Spinal cord (tissue), 10 donors: ENCODE measurements around the gene SPTB. TPM values are rescaled to one million over a fixed set of nuclear protein-coding genes. Genes with fewer than 3 reads are reported as not detected.

Experiments used
- DNase-seq, 6 donors: peaks; one replicate each; pipeline versions ENCODE4 v3.0.0 to v3.0.0-alpha.2; 2013 to 2015; ENCODE audit warnings: low spot score in 6 of 6, low read depth in 4 of 6
- H3K27ac ChIP-seq: one replicate; pipeline ENCODE4 v1.5.1; 2013; ENCODE audit warnings: low read depth, low read length, control low read depth
- H3K27me3 ChIP-seq: one replicate; pipeline ENCODE4 v1.6.1; 2013; ENCODE audit warnings: low read length; ENCODE audit not compliant: control insufficient read depth, insufficient read depth
- H3K36me3 ChIP-seq: one replicate; pipeline ENCODE4 v1.6.1; 2013; ENCODE audit warnings: low read length; ENCODE audit not compliant: control insufficient read depth, insufficient read depth
- H3K4me1 ChIP-seq: one replicate; pipeline ENCODE4 v1.6.1; 2013; ENCODE audit warnings: low read length; ENCODE audit not compliant: control insufficient read depth, insufficient read depth
- H3K4me3 ChIP-seq: one replicate; pipeline ENCODE4 v1.5.1; 2013; ENCODE audit warnings: low read depth, low read length, control low read depth
- H3K9me3 ChIP-seq: one replicate; pipeline ENCODE4 v1.6.1; 2013; ENCODE audit warnings: low read length; ENCODE audit not compliant: control insufficient read depth, insufficient read depth
- WGBS: methylation state at CpG from one replicate; pipeline ENCODE4 v1.1.5; 2013; ENCODE audit warnings: missing lambda C conversion rate; ENCODE audit not compliant: insufficient coverage; 5-methylcytosine and 5-hydroxymethylcytosine counted together
- polyA plus RNA-seq, 2 donors: library from polyadenylated mRNA; unstranded; fragments of 120-200 nt; gene quantifications; one replicate each; pipeline ENCODE4 v1.2.1, GENCODE V29; 2013; ENCODE audit not compliant: insufficient read length in 2 of 2
- total RNA-seq, 2 donors: library from RNA; depleted of rRNA in 1 of 2; stranded (reverse); fragments of 120-200 nt in 1 of 2; fragments of >200 nt in 1 of 2; gene quantifications; one replicate each; pipeline versions ENCODE4 v1.2.3 to v1.2.4, GENCODE V29; 2013 to 2014
- donor health status: healthy.

The SPTB gene
- total and polyA plus RNA-seq, 4 donors = 19.0 to 42.3 (median 35.2) TPM

DNA sequence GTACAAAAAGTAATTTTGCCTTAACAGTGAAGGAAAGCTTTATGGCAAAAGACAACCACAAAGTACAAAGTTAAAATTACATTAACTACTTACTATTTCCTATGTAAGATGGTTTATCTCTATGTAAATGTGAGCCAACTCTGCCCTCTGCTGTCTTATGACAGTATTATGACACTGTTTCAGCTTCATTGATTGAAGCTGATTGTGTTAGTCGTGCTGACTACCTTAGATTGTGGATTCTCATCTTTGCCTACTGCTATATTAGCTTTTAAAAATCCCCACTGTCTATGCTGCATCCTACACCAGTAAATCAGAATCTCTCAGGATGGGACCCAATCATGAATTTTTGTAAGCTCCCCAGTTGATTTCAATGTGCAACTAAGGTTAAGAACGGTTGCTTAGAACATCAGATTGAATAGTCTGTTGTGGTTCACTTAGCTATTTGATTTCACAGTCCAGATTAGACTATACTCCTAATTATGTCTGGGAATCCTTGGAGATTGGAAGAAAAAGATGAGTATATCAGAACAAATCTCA, 12.2 kb upstream of the SPTB start:
- no CpG with 5 or more reads among the region's 2 CpGs for WGBS

DNA sequence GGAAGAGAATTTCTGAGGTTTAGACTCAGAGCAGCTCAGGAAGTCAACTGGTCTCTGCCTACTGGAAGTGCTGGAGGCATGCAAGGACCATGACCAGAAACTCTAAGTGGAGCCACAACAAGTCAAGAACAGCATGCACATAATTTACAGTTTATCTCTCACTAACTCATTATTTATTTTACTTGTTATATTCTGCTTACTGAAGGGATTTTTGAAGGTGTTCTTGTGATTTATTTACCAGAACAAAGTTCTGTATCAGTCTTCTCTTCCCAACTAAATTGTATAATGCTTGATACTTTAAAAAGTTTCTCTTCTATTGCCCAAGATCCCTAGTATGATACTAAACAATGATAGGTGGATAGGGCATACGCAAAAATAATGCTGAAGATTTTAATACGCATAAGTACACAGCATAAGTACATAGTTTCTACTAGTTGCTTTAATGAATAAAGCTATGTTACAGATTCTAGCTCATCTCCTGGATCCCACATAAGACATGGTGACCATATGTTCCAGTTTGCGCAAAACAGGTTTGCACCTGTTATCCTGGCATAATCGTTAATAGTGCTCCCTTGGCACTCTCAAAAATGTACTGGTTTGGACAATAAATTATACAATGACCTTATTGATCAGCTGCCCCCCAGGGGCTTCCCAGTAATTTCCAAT, 11.6 kb upstream of the SPTB start:
- DNase-seq = no peak
- Histone ChIP-seq H3K4me1 (no peaks in the 10 kb centered on the region), H3K27ac (no peak overlapping the region), H3K36me3 (no peaks in the 10 kb centered on the region), H3K4me3 (no peak overlapping the region), H3K9me3 (no peaks in the 10 kb centered on the region), H3K27me3 (no peaks in the 10 kb centered on the region)
- 40% methylated on average over 1 of the region's 4 CpGs for WGBS

More for the DNA sequence above, 12.2 kb upstream of the SPTB start:
- Histone ChIP-seq H3K27ac (no peak overlapping the region), H3K4me1 (no peaks in the 10 kb centered on the region), H3K4me3 (no peak overlapping the region), H3K36me3 (no peaks in the 10 kb centered on the region), H3K9me3 (no peaks in the 10 kb centered on the region), H3K27me3 (no peaks in the 10 kb centered on the region)
- peak in 2 of 6 donors; percentile 83 to 95 for DNase-seq

DNA sequence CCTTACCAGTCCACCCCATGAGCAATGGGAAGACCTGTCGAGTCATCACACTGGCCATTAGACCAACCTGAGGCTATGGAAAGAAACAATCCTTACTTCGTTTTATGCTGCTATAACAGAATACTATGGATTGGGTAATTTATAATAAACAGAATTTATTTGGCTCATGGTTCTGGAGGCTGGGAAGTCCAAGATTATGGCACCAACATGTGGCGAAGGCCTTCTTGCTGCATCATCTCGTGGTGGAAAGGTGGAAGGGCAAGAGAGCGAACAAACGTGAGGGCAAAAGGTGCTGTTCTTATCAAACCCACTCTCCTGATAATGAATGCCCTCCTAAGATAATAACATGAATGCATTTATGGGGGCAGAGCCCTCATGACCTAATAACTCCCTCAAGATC, 9.6 kb upstream of the SPTB start:
- 100% methylated on average over 2 of the region's 6 CpGs for WGBS
- H3K4me1 ChIP-seq = no peaks in the 10 kb centered on the region

DNA sequence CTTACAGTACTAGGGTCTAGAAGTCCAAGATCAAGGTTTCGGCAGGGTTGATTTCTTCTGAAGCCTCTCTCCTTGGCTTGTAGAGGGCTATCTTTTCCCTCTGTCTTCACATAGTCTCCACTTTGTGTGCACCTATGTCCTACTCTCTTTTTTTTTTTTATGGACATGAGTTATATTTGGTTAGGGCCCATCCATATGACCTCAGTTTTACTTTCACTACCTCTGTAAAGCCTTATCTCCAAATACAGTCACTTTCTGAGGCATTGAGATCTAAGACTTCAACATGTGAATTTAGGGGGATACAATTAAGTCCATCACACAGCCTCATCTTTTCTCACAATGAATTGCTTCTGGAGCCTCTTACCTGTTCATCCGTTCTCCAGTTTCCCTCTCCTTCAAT, 5.9 kb upstream of the SPTB start:
- Histone ChIP-seq H3K4me3 (no peak overlapping the region), H3K27ac (no peak overlapping the region), H3K4me1 (peaks cover 2% of the 10 kb centered on the region), H3K27me3 (peaks cover 11% of the 10 kb centered on the region), H3K36me3 (no peaks in the 10 kb centered on the region), H3K9me3 (no peaks in the 10 kb centered on the region)
- WGBS = 83% methylated on average over 2 of the region's 2 CpGs
- no peak for DNase-seq

More for the DNA sequence above, 9.6 kb upstream of the SPTB start:
- DNase-seq = no peak
- no peak overlapping the region for H3K27ac ChIP-seq
- H3K9me3 ChIP-seq = no peaks in the 10 kb centered on the region
- no peak overlapping the region for H3K4me3 ChIP-seq
- H3K27me3 ChIP-seq = no peaks in the 10 kb centered on the region
- H3K36me3 ChIP-seq = no peaks in the 10 kb centered on the region

DNA sequence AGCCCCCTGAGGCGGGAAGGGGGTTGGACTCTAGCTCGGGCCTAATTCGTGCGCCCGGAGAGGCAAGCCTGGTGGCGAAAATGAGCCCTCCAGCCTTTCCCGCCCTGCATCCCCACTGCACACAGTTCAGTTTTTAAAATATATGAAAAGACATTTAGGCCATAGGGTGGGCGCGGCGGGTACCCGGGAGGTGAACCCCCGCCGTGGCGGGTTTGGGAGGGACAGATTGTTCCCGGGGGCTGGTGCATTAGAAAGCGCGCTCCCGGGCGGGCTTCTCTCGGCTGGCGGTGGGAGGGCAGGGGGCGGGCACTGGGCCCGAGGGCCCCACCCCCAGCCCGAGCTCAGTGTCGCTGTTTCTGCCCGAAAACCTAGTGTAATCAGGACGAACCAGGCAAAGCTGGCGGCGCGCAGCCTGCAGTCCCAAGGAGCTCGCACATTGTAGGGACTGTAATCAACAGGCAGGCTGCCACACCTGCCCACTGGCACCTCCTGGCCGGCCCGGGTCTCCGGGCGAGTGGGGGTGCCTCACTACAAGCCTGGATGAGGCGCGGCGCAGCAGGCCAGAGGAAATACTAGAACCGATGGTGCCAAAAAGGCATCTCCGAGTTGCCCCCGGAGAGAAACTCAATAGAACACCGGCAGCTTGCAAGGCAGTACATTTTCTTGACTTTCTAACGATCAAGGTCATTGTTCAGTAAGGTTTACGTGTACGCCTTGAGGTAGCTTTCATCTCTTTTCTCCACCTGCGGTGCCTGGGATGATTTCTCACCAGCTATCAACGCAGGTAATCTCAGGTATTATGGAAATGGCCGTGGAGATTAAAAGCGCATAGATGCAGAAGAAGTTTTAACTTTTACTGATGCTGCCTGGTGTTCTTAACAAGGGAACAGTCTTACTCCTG, 764 bp upstream of the SPTB start:
- Histone ChIP-seq H3K4me1 (peaks cover 18% of the 10 kb centered on the region), H3K9me3 (no peaks in the 10 kb centered on the region), H3K27ac (peak overlapping the region; percentile 2), H3K27me3 (peaks cover 11% of the 10 kb centered on the region), H3K4me3 (peak overlapping the region; percentile 48), H3K36me3 (no peaks in the 10 kb centered on the region)
- WGBS = 0% methylated on average over 36 of the region's 49 CpGs
- peak in 5 of 6 donors; percentile 47 to 92 (median 66) for DNase-seq

DNA sequence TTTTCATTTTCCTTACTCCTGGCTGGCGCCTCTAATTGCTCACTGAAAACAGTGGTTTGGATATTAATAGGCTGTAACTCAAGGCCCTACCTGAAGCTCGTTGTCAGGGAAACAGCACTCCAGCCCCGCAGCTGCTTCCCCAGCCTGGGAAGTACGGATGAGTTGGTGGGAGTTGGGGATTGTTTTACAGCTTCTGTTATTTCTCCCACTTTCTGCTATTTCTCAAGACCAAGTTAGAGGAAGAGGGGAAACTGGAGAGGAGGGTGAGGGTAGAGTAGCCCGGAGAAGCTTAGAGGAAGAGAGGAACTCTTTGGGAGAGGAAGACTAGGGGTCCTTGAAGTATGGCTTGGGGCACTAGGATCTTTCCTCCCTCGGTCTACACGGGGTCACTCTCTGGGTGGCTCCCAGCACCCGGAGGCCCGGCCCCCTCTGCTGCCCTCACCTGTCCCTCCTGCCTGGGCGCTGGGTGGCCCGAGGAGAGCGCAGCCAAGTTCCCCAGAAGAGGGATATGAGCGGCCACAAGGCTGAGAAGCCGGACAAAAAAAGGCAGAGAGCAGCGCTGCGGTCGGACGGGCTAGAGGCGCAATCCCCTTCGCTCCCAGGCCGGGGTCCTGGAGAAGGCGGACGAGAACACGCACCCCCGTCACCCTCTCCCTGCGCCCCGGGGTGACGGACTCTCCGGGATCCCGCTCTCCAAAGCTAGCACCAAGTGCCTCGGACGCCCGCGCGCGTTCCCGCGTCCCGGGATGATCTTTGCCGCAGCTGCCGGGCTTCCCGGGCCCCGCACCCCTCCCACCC, 671 bp downstream of the SPTB start:
- Histone ChIP-seq H3K9me3 (no peaks in the 10 kb centered on the region), H3K4me1 (peaks cover 18% of the 10 kb centered on the region), H3K27ac (no peak overlapping the region), H3K36me3 (no peaks in the 10 kb centered on the region), H3K4me3 (peak overlapping the region; percentile 48), H3K27me3 (peaks cover 11% of the 10 kb centered on the region)
- under 1% methylated on average over 39 of the region's 43 CpGs for WGBS
- DNase-seq = peak in 2 of 6 donors; percentile 53 to 83

DNA sequence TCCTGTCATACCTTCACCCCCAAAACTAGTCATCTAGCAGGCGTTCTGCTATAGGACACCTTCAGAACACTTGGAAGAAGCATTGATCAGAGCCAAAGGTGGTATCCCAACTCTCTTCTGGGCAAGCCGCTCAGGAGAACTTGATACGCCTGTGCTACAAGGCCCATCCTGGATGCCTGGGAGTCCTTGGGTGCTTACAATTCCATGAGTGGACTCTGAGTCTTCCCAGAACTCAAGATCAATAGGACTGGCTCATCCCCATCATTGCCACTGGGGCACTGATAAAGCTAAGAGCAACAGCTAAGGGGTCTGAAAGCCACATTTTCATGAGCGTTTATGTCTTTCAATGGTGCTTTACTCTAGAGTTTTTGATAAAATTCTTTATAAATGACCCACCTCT, 1.9 kb downstream of the SPTB start:
- DNase-seq = no peak
- Histone ChIP-seq H3K36me3 (no peaks in the 10 kb centered on the region), H3K4me3 (no peak overlapping the region), H3K4me1 (peaks cover 18% of the 10 kb centered on the region), H3K9me3 (no peaks in the 10 kb centered on the region), H3K27ac (no peak overlapping the region), H3K27me3 (peaks cover 11% of the 10 kb centered on the region)
- 94% methylated on average over 3 of the region's 4 CpGs for WGBS

DNA sequence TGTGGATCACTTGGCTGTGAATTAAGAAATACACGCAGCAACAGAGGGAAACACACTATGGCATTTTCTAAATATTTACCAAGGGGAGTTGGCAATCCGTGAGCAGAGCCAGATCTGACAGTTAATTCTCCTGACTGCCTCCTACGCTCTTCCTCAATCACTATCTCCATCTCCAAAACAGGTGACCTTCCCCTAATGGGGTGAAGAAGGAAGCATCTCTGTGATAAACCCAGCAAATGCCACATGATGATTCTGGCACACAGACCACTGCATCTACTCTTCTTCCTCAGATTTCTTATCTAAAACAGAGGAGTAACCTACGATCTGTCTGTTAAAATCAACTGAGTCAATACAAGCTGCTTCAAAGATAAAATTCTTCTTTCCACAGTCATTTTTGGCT, 4.4 kb downstream of the SPTB start:
- peaks cover 1% of the 10 kb centered on the region for H3K9me3 ChIP-seq
- H3K27ac ChIP-seq = no peak overlapping the region
- H3K4me3 ChIP-seq = no peak overlapping the region
- H3K27me3 ChIP-seq = no peaks in the 10 kb centered on the region
- H3K36me3 ChIP-seq = no peaks in the 10 kb centered on the region
- DNase-seq = no peak
- peaks cover 14% of the 10 kb centered on the region for H3K4me1 ChIP-seq
- 82% methylated on average over 1 of the region's 4 CpGs for WGBS

DNA sequence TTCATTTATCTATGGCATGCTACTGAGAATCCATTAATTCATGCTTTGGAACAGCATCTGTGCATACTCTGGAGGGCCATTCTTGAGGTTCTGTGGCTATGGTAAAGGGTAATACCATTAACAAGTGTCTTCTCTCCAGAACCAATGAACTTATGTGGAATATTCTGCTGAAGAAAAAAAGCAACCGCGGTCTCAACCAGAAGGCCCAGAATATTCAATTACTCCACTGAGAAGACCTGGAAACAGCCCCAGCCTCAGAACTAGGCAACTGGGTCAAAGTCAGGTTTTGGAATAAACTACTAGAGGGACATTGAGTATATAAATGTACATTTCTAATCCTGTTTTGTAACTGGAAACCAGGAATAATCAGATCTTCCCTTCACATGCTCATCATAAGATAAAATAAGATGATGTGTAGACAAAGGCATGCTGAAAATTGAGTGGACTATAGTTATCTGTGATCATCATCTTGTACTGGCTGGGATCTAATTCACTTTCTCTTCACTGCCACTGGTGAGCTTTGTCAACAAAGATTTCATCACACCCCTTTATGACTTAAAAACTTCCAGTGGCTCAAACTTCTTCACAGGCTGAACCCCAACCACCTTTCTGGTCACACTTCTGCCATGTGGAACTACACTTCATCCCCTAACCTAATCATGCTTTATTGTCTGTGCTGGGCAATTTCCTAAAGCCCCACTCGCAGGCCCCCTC, 6.0 kb downstream of the SPTB start:
- no peak for DNase-seq
- WGBS = 83% methylated on average over 1 of the region's 3 CpGs
- H3K27ac ChIP-seq = no peak overlapping the region
- H3K36me3 ChIP-seq = no peaks in the 10 kb centered on the region
- no peak overlapping the region for H3K4me3 ChIP-seq
- peaks cover 1% of the 10 kb centered on the region for H3K9me3 ChIP-seq
- H3K27me3 ChIP-seq = no peaks in the 10 kb centered on the region
- H3K4me1 ChIP-seq = peaks cover 2% of the 10 kb centered on the region
